OCI-LY1 (cell line): Measurements from ENCODE around the gene MET.

ENCODE experiments used
- H2AFZ ChIP-seq: fragments of 200-600 bp; sonication (generic), shearing (Covaris generic); 2 replicates; pipeline ENCODE4 v1.6.0; 2014; ENCODE audit warnings: antibody characterized with exemption, mild to moderate bottlenecking, low read length
- H3F3A ChIP-seq: fragments of 200-600 bp; sonication (generic), shearing (Covaris generic); 2 replicates; pipeline ENCODE4 v1.6.0; 2014; ENCODE audit warnings: mild to moderate bottlenecking, antibody characterized with exemption, low read length, moderate library complexity; ENCODE audit not compliant: insufficient read depth
- H3K27ac ChIP-seq: fragments of 200-600 bp; sonication (generic); 2 replicates; pipeline ENCODE4 v1.5.1; 2014; ENCODE audit warnings: low read length, mixed run types, mild to moderate bottlenecking, low read depth; ENCODE audit not compliant: poor library complexity, severe bottlenecking
- H3K27me3 ChIP-seq: fragments of 200-600 bp; sonication (generic); 2 replicates; pipeline ENCODE4 v1.6.0; 2014; ENCODE audit warnings: antibody characterized with exemption, mild to moderate bottlenecking, low read length, moderate library complexity; ENCODE audit not compliant: insufficient read depth
- H3K36me3 ChIP-seq: fragments of 200-600 bp; sonication (generic); 2 replicates; pipeline ENCODE4 v1.6.1; 2014; ENCODE audit warnings: mild to moderate bottlenecking, antibody characterized with exemption, low read length, moderate library complexity, mixed read lengths; ENCODE audit not compliant: insufficient read depth
- H3K4me1 ChIP-seq: fragments of 200-600 bp; sonication (generic); 2 replicates; pipeline ENCODE4 v1.5.1; 2014; ENCODE audit warnings: mild to moderate bottlenecking, low read length, moderate library complexity; ENCODE audit not compliant: insufficient read depth, severe bottlenecking
- H3K4me2 ChIP-seq: fragments of 200-600 bp; sonication (generic), shearing (Covaris generic); 2 replicates; pipeline ENCODE4 v1.6.1; 2014; ENCODE audit warnings: low read length
- H3K4me3 ChIP-seq: fragments of 200-600 bp; sonication (generic); 2 replicates; pipeline ENCODE4 v1.5.1; 2014; ENCODE audit warnings: low read length, low read depth, mild to moderate bottlenecking, mixed read lengths; ENCODE audit not compliant: poor library complexity, severe bottlenecking
- H3K79me2 ChIP-seq: fragments of 200-600 bp; shearing (Covaris generic); 2 replicates; pipeline ENCODE4 v1.6.1; 2016; ENCODE audit warnings: mixed run types, low read length, mixed read lengths; ENCODE audit not compliant: insufficient read depth
- H3K9ac ChIP-seq: fragments of 200-600 bp; sonication (generic), shearing (Covaris generic); 2 replicates; pipeline ENCODE4 v1.6.1; 2014; ENCODE audit warnings: mild to moderate bottlenecking, low read length, mixed read lengths
- H3K9me2 ChIP-seq: fragments of 200-600 bp; sonication (generic), shearing (Covaris generic); 2 replicates; pipeline ENCODE4 v1.6.1; 2014; ENCODE audit warnings: low read depth, mild to moderate bottlenecking, low read length, mixed read lengths
- H3K9me3 ChIP-seq: fragments of 200-600 bp; shearing (Covaris generic); 2 replicates; pipeline ENCODE4 v1.6.1; 2014; ENCODE audit warnings: low read length, mixed read lengths
- H4K20me1 ChIP-seq: fragments of 200-600 bp; sonication (generic), shearing (Covaris generic); 2 replicates; pipeline ENCODE4 v1.6.0; 2016; ENCODE audit warnings: mild to moderate bottlenecking, low read length; ENCODE audit not compliant: insufficient read depth
- CTCF ChIP-seq: fragments of 200-600 bp; sonication (generic), shearing (Covaris generic); IDR thresholded peaks from 2 replicates; pipeline ENCODE4 v1.5.1; 2017; ENCODE audit warnings: mild to moderate bottlenecking, antibody characterized with exemption, low read length, moderate library complexity, mixed read lengths
- EZH2 ChIP-seq: fragments of 200-600 bp; sonication (generic), shearing (Covaris generic); IDR thresholded peaks from 2 replicates; pipeline ENCODE4 v1.8.0; 2017; ENCODE audit warnings: borderline replicate concordance, mixed run types, mild to moderate bottlenecking, antibody characterized with exemption, low read length, moderate library complexity, mixed read lengths

The MET gene

DNA sequence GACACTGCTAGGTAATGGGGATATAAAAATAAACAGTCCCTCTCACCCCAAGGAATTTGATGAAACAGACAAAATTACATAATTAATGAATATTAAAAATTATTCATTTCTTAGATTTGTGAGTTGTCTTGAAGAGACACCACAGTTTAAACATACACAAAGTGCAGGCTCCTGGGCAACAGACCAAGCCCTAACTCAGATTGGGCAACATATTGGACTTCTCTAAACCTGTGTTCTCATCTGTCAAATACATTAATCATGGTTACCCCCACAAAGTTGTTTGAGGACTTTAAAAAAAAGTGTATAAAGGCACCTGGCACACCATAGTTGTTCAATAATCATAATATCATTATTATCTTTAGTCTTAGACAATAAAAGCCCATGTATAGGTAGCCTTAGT, 127.9 kb downstream of the MET start:
- Histone ChIP-seq H3K9me2 (no peaks in the 10 kb centered on the region), H3K4me1 (no peaks in the 10 kb centered on the region), H3K27me3 (no peaks in the 10 kb centered on the region), H3K4me3 (no peak overlapping the region), H3K9ac (no peak overlapping the region), H2AFZ (no peak overlapping the region), H3K27ac (no peak overlapping the region), H3K4me2 (no peak overlapping the region), H4K20me1 (no peaks in the 10 kb centered on the region), H3F3A (no peaks in the 10 kb centered on the region), H3K9me3 (no peaks in the 10 kb centered on the region), H3K36me3 (no peaks in the 10 kb centered on the region), H3K79me2 (no peaks in the 10 kb centered on the region)
- TF ChIP-seq EZH2 (no peak), CTCF (no peak)

GRCh38 chr7:116800594-116800993, 128.6 kb downstream of the MET start:
- H3K4me2 ChIP-seq: no peak overlapping the region
- H3K27ac ChIP-seq: no peak overlapping the region
- no peak overlapping the region for H3K9ac ChIP-seq
- H3K79me2 ChIP-seq: no peaks in the 10 kb centered on the region
- H3K9me2 ChIP-seq: no peaks in the 10 kb centered on the region
- TF ChIP-seq EZH2 (no peak), CTCF (no peak)
- H3K4me1 ChIP-seq: no peaks in the 10 kb centered on the region
- H3K4me3 ChIP-seq: no peak overlapping the region
- H3F3A ChIP-seq: no peaks in the 10 kb centered on the region
- H4K20me1 ChIP-seq: no peaks in the 10 kb centered on the region
- no peaks in the 10 kb centered on the region for H3K36me3 ChIP-seq
- H3K9me3 ChIP-seq: no peaks in the 10 kb centered on the region
- no peak overlapping the region for H2AFZ ChIP-seq
- H3K27me3 ChIP-seq: no peaks in the 10 kb centered on the region

DNA sequence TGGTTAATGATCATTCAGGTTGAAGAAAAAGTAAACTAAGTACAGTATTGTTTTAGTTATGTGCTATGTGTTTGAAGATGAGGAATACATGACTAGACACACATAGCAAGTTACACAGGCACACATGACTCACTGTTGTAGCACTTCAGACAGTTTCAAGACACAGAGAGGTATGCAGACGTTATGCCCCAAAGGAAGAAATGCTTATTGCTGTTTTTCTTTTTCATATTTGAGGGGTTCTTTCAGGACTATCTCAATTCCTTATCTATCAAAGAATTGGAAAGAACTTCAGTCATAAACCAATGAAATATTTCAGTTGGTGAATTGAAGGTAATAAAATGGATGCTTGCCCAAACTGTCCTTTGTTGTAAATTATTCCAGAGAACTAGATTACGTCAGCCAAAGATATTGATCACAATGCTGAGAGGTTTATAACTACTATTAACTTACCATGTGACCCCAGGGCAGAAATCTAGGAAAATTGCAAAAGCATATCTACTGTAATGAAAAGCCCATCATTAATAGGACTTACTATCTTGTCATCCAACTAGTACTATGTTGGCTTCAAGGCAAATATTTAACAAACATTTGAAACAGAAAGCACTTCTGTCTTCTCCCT, 129.2 kb downstream of the MET start:
- no peak overlapping the region for H3K27ac ChIP-seq
- H3K79me2 ChIP-seq: no peaks in the 10 kb centered on the region
- H2AFZ ChIP-seq: no peak overlapping the region
- H3K4me3 ChIP-seq: no peak overlapping the region
- H3K9me3 ChIP-seq: no peaks in the 10 kb centered on the region
- no peak for TF ChIP-seq EZH2
- TF ChIP-seq CTCF: no peak
- no peaks in the 10 kb centered on the region for H3F3A ChIP-seq
- H3K36me3 ChIP-seq: no peaks in the 10 kb centered on the region
- H3K27me3 ChIP-seq: no peaks in the 10 kb centered on the region
- no peaks in the 10 kb centered on the region for H3K4me1 ChIP-seq
- H4K20me1 ChIP-seq: no peaks in the 10 kb centered on the region
- H3K9ac ChIP-seq: no peak overlapping the region
- no peak overlapping the region for H3K4me2 ChIP-seq
- H3K9me2 ChIP-seq: no peaks in the 10 kb centered on the region
